Measurements from ENCODE around the gene TANGO6. TPM values are rescaled to one million over a fixed set of nuclear protein-coding genes. Genes with fewer than 3 reads are reported as not detected.

TANGO6 gene
- total RNA-seq, 1 experiment from 2014 or later, result 18.0 TPM

GRCh38 chr16:68907781-68908181 is 64.5 kb downstream of the TANGO6 start:
- no peaks in the 10 kb centered on the region for H3K36me3 ChIP-seq (ENCODE audit: insufficient read depth, low read length, poor library complexity, severe bottlenecking)
- H3K27me3 ChIP-seq (replicated peaks; ENCODE audit: insufficient read depth, low read depth, low read length, poor library complexity), result no peaks in the 10 kb centered on the region
- H3K4me3 ChIP-seq (ENCODE audit: low read depth, low read length, poor library complexity, severe bottlenecking), result no peak overlapping the region
- H3K4me1 ChIP-seq (ENCODE audit: insufficient read depth, low read length, poor library complexity, severe bottlenecking), result peaks cover 21% of the 10 kb centered on the region
- intact Hi-C loops (cut with micrococcal nuclease; ENCODE audit: unreplicated experiment), result no loop called here
- POLR2A ChIA-PET (ENCODE audit: low non-redundant PET), result no interaction called here
- H3K27ac ChIP-seq (ENCODE audit: low read depth, low read length, poor library complexity, severe bottlenecking), result no peak overlapping the region
- no peaks in the 10 kb centered on the region for H3K9me3 ChIP-seq (ENCODE audit: low read depth, low read length, poor library complexity, severe bottlenecking)
- CTCF ChIA-PET, result no interaction called here
- BruUV-seq (replicated peaks), result no TSS peak
- no peak for DNase-seq (ENCODE audit: low spot score)
- no peak for TF ChIP-seq CTCF (conservative IDR thresholded peaks at IDR 0.05; ENCODE audit: low read depth, low read length)
- TF ChIP-seq EZH2 (IDR thresholded peaks at IDR 0.05; ENCODE audit: borderline replicate concordance, low read depth, low read length, poor library complexity, severe bottlenecking), result no peak

GRCh38 chr16:68909099-68909733 is 65.9 kb downstream of the TANGO6 start:
- peaks cover 18% of the 10 kb centered on the region for H3K4me1 ChIP-seq (ENCODE audit: insufficient read depth, low read length, poor library complexity, severe bottlenecking)
- no TSS peak for BruUV-seq (replicated peaks)
- CTCF ChIA-PET, result no interaction called here
- H3K27ac ChIP-seq (ENCODE audit: low read depth, low read length, poor library complexity, severe bottlenecking), result peak overlapping the region; percentile 55
- H3K27me3 ChIP-seq (replicated peaks; ENCODE audit: insufficient read depth, low read depth, low read length, poor library complexity), result no peaks in the 10 kb centered on the region
- intact Hi-C loops (cut with micrococcal nuclease; ENCODE audit: unreplicated experiment), result no loop called here
- H3K9me3 ChIP-seq (ENCODE audit: low read depth, low read length, poor library complexity, severe bottlenecking), result no peaks in the 10 kb centered on the region
- H3K36me3 ChIP-seq (ENCODE audit: insufficient read depth, low read length, poor library complexity, severe bottlenecking), result no peaks in the 10 kb centered on the region
- DNase-seq (ENCODE audit: low spot score), result no peak
- TF ChIP-seq CTCF (conservative IDR thresholded peaks at IDR 0.05; ENCODE audit: low read depth, low read length) (no peak), EZH2 (IDR thresholded peaks at IDR 0.05; ENCODE audit: borderline replicate concordance, low read depth, low read length, poor library complexity, severe bottlenecking) (no peak)
- H3K4me3 ChIP-seq (ENCODE audit: low read depth, low read length, poor library complexity, severe bottlenecking), result no peak overlapping the region
- POLR2A ChIA-PET (ENCODE audit: low non-redundant PET), result no interaction called here

- intact Hi-C loops (cut with micrococcal nuclease; ENCODE audit: unreplicated experiment), result no loop called here
- H3K27me3 ChIP-seq (replicated peaks; ENCODE audit: insufficient read depth, low read depth, low read length, poor library complexity), result no peaks in the 10 kb centered on the region
- TF ChIP-seq CTCF (conservative IDR thresholded peaks at IDR 0.05; ENCODE audit: low read depth, low read length), result no peak
- no peak for TF ChIP-seq EZH2 (IDR thresholded peaks at IDR 0.05; ENCODE audit: borderline replicate concordance, low read depth, low read length, poor library complexity, severe bottlenecking)
- peak overlapping the region; percentile 55 for H3K27ac ChIP-seq (ENCODE audit: low read depth, low read length, poor library complexity, severe bottlenecking)
- no peak overlapping the region for H3K4me3 ChIP-seq (ENCODE audit: low read depth, low read length, poor library complexity, severe bottlenecking)
- peaks cover 18% of the 10 kb centered on the region for H3K4me1 ChIP-seq (ENCODE audit: insufficient read depth, low read length, poor library complexity, severe bottlenecking)
- DNase-seq (ENCODE audit: low spot score), result peak; percentile 83
- H3K9me3 ChIP-seq (ENCODE audit: low read depth, low read length, poor library complexity, severe bottlenecking), result no peaks in the 10 kb centered on the region
- CTCF ChIA-PET, result no interaction called here
- no TSS peak for BruUV-seq (replicated peaks)
- no peaks in the 10 kb centered on the region for H3K36me3 ChIP-seq (ENCODE audit: insufficient read depth, low read length, poor library complexity, severe bottlenecking)
- POLR2A ChIA-PET (ENCODE audit: low non-redundant PET), result interaction anchor here (0.5 kb wide), 1 partner anchor 42 kb away, joined by 6 read pairs; no protein-coding TSS in a partner anchor
Measured at GRCh38 chr16:68910051-68910450, 66.7 kb downstream of the TANGO6 start.
